GM23338 (cell line): ENCODE results near the gene HSH2D. TPM values are rescaled to one million over a fixed set of nuclear protein-coding genes. Genes with fewer than 3 reads are reported as not detected.

Experiments used
- ATAC-seq: fragments of 200-7000 bp; cut with Tn5 transposase; 3 replicates; pipeline ENCODE4 v1.9.1; 2020
- DNase-seq: peaks from one replicate; pipeline ENCODE4 v3.0.0-alpha.2; 2015; ENCODE audit warnings: low spot score
- H2AFZ ChIP-seq: fragments of 200-600 bp; sonication (generic); 2 replicates; pipeline ENCODE4 v1.8.0; 2016; ENCODE audit warnings: antibody characterized with exemption, mild to moderate bottlenecking, moderate library complexity
- H3F3A ChIP-seq: fragments of 200-600 bp; sonication (generic); replicated peaks from 2 replicates; pipeline ENCODE4 v1.8.0; 2017; ENCODE audit warnings: antibody characterized with exemption, mixed run types, low read depth
- H3K27ac ChIP-seq: fragments of 200-600 bp; sonication (generic); 2 replicates; pipeline ENCODE4 v1.6.1; 2016; ENCODE audit warnings: low read depth
- H3K27me3 ChIP-seq: fragments of 200-600 bp; sonication (generic); 2 replicates; pipeline ENCODE4 v1.8.0; 2016; ENCODE audit warnings: mild to moderate bottlenecking, mixed run types, moderate library complexity; ENCODE audit not compliant: insufficient read depth
- H3K36me3 ChIP-seq: fragments of 200-600 bp; sonication (generic); 2 replicates; pipeline ENCODE4 v1.8.0; 2016; ENCODE audit warnings: mild to moderate bottlenecking; ENCODE audit not compliant: insufficient read depth
- H3K4me1 ChIP-seq: fragments of 200-600 bp; sonication (generic); 2 replicates; pipeline ENCODE4 v1.8.0; 2016; ENCODE audit warnings: mild to moderate bottlenecking, moderate library complexity; ENCODE audit not compliant: insufficient read depth
- H3K4me2 ChIP-seq: fragments of 200-600 bp; sonication (generic); 2 replicates; pipeline ENCODE4 v1.7.1; 2017; ENCODE audit warnings: mixed run types
- H3K4me3 ChIP-seq: fragments of 200-600 bp; sonication (generic); 2 replicates; pipeline ENCODE4 v1.6.1; 2016; ENCODE audit warnings: mixed run types
- H3K79me2 ChIP-seq: fragments of 200-600 bp; sonication (generic); replicated peaks from 2 replicates; pipeline ENCODE4 v1.8.0; 2017; ENCODE audit warnings: mild to moderate bottlenecking; ENCODE audit not compliant: insufficient read depth
- H3K9me2 ChIP-seq: fragments of 200-600 bp; sonication (generic); 2 replicates; pipeline ENCODE4 v1.8.0; 2017; ENCODE audit not compliant: insufficient read depth
- H4K20me1 ChIP-seq: fragments of 200-600 bp; sonication (generic); replicated peaks from 2 replicates; pipeline ENCODE4 v1.8.0; 2017; ENCODE audit warnings: mild to moderate bottlenecking; ENCODE audit not compliant: insufficient read depth
- H3K27ac Mint-ChIP-seq: 2 replicates; pipeline ENCODE4 v1.8.0; 2020; ENCODE audit warnings: inconsistent platforms, mild to moderate bottlenecking, moderate library complexity, mixed read lengths
- H3K27me3 Mint-ChIP-seq: 3 replicates; pipeline ENCODE4 v1.8.0; 2022; ENCODE audit warnings: low read depth, mild to moderate bottlenecking, moderate library complexity, mixed read lengths, inconsistent platforms; ENCODE audit not compliant: insufficient read depth, poor library complexity
- H3K36me3 Mint-ChIP-seq: 3 replicates; pipeline ENCODE4 v1.8.0; 2021; ENCODE audit warnings: low read depth, mild to moderate bottlenecking, inconsistent platforms, moderate library complexity, mixed read lengths
- H3K4me1 Mint-ChIP-seq: 3 replicates; pipeline ENCODE4 v1.8.0; 2020; ENCODE audit warnings: mild to moderate bottlenecking, inconsistent platforms, mixed read lengths
- H3K4me3 Mint-ChIP-seq: 3 replicates; pipeline ENCODE4 v1.8.0; 2021; ENCODE audit warnings: moderate library complexity, mild to moderate bottlenecking, inconsistent platforms, mixed read lengths
- H3K9me3 Mint-ChIP-seq: 3 replicates; pipeline ENCODE4 v1.8.0; 2020; ENCODE audit warnings: moderate library complexity, mild to moderate bottlenecking, inconsistent platforms, mixed read lengths
- CREB1 ChIP-seq: fragments of 250-450 bp; sonication (Bioruptor Pico); IDR thresholded peaks from 2 replicates; pipeline ENCODE4 v1.5.0; 2020; ENCODE audit warnings: low read depth, mild to moderate bottlenecking, moderate library complexity
- EZH2 ChIP-seq: fragments of 200-600 bp; sonication (generic); IDR thresholded peaks from one replicate; pipeline ENCODE4 v1.8.0; 2017; ENCODE audit warnings: antibody characterized with exemption, mild to moderate bottlenecking, low read depth; ENCODE audit not compliant: unreplicated experiment
- EZH2phosphoT487 ChIP-seq: fragments of 200-600 bp; sonication (generic); IDR thresholded peaks from one replicate; pipeline ENCODE4 v1.8.1; 2018; ENCODE audit warnings: antibody characterized with exemption; ENCODE audit not compliant: unreplicated experiment
- JUNB ChIP-seq: IDR thresholded peaks from one replicate; pipeline ENCODE4 v1.6.1; 2016; ENCODE audit warnings: antibody characterized with exemption; ENCODE audit not compliant: unreplicated experiment
- NANOG ChIP-seq: IDR thresholded peaks from 2 replicates; pipeline ENCODE4 v1.6.1; 2016; ENCODE audit warnings: antibody characterized with exemption, borderline replicate concordance
- POLR2AphosphoS5 ChIP-seq: IDR thresholded peaks from 2 replicates; pipeline ENCODE4 v1.6.1; 2016; ENCODE audit warnings: antibody characterized with exemption, low read depth
- STAT1 ChIP-seq: IDR thresholded peaks from one replicate; pipeline ENCODE4 v1.6.1; 2016; ENCODE audit warnings: antibody characterized with exemption; ENCODE audit not compliant: unreplicated experiment
- ZNF114 ChIP-seq: fragments of 250-450 bp; sonication (Bioruptor Pico); IDR thresholded peaks from 2 replicates; pipeline ENCODE4 v1.5.0; 2020; ENCODE audit warnings: mild to moderate bottlenecking, moderate library complexity
- ZNF331 ChIP-seq: fragments of 250-450 bp; sonication (Bioruptor Pico); IDR thresholded peaks from 2 replicates; pipeline ENCODE4 v1.5.0; 2020; ENCODE audit warnings: low read depth, mild to moderate bottlenecking, moderate library complexity
- polyA plus RNA-seq: library from polyadenylated mRNA; unstranded; fragments of >200 nt; fragmentation: Nextera tagmentation; extraction: Ambion mirVana; gene quantifications from 2 replicates; pipeline ENCODE4 v1.2.1, GENCODE V29; 2016
- total RNA-seq: library from RNA; depleted of rRNA; stranded (reverse); fragments of >200 nt; shearing (Covaris generic); gene quantifications from 2 replicates; pipeline ENCODE4 v1.2.3, GENCODE V29; 2014
- TF ChIP-seq, protein P1 (sequence below), 2 experiments: fragments of 200-600 bp in 1 of 2; sonication (generic) in 1 of 2; conservative IDR thresholded peaks; 2 replicates each; pipeline versions ENCODE4 v1.5.1 to v1.6.1; 2016 to 2017; ENCODE audit warnings: antibody characterized with exemption in 2 of 2, low read depth in 2 of 2, mild to moderate bottlenecking in 2 of 2, moderate library complexity in 1 of 2
- TF ChIP-seq, protein P2 (sequence below): IDR thresholded peaks from one replicate; pipeline ENCODE4 v1.6.1; 2018; ENCODE audit warnings: antibody characterized with exemption; ENCODE audit not compliant: unreplicated experiment
- TF ChIP-seq, protein P3 (sequence below): fragments of 250-450 bp; sonication (Bioruptor Pico); IDR thresholded peaks from 2 replicates; pipeline ENCODE4 v1.5.0; 2020; ENCODE audit warnings: mild to moderate bottlenecking, moderate library complexity
- TF ChIP-seq, protein P4 (sequence below): IDR thresholded peaks from 2 replicates; pipeline ENCODE4 v1.6.1; 2016; ENCODE audit warnings: antibody characterized with exemption

HSH2D gene
- total and polyA plus RNA-seq, 2 experiments from 2014 or later: 0.81 to 1.4 TPM

DNA sequence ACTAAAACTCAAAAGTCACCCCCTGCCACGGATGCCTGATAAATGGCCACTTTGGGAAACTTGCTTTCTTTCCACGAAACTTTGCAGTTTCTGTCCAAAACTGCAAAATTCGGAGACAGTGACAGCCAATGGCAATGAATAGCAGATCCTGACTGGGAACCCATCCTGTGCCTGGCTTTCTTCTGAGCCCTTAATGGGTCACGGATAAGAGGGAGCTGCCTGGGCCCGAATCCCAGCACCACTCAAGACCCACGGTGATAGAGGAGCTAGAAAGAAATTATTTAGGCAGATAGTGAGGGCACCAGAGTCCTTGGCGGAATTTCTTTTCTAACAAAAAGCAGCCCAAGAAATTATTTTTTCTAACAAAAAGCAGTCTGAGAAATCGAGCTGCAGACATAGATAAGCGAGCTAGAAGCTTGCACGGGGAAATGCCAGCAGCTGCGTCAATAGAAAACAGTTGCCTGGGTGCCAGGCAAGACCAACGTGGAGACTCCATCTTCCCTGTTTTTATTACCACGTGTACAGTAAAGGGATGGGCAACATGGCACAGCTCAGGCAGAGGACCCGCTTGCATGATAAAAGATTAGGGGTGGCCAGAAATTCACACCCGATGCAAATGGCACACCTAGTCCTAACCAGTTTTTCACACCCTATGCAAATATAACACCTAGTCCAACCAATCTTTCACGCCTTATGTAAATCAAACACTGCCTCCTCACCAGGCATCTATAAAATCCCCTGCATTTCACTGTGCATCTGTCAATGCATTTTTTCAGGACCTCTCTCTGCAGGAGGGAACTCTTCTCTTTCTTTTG, 7.1 kb upstream of the HSH2D start:
- DNase-seq: no peak
- H3K27me3 Mint-ChIP-seq: peaks cover 5% of the 10 kb centered on the region
- peaks cover 2% of the 10 kb centered on the region for H3K9me3 Mint-ChIP-seq
- Histone ChIP-seq H3F3A (no peaks in the 10 kb centered on the region), H3K36me3 (no peaks in the 10 kb centered on the region), H3K4me3 (no peak overlapping the region), H3K79me2 (no peaks in the 10 kb centered on the region), H4K20me1 (no peaks in the 10 kb centered on the region; the same call in 1 of the 2 replicates), H3K9me2 (no peaks in the 10 kb centered on the region), H3K4me1 (no peaks in the 10 kb centered on the region), H3K27me3 (no peaks in the 10 kb centered on the region), H3K4me2 (no peak overlapping the region), H2AFZ (no peak overlapping the region), H3K27ac (no peak overlapping the region)
- no peak overlapping the region for H3K4me3 Mint-ChIP-seq
- H3K27ac Mint-ChIP-seq: no peak overlapping the region
- TF ChIP-seq, protein P1, sequence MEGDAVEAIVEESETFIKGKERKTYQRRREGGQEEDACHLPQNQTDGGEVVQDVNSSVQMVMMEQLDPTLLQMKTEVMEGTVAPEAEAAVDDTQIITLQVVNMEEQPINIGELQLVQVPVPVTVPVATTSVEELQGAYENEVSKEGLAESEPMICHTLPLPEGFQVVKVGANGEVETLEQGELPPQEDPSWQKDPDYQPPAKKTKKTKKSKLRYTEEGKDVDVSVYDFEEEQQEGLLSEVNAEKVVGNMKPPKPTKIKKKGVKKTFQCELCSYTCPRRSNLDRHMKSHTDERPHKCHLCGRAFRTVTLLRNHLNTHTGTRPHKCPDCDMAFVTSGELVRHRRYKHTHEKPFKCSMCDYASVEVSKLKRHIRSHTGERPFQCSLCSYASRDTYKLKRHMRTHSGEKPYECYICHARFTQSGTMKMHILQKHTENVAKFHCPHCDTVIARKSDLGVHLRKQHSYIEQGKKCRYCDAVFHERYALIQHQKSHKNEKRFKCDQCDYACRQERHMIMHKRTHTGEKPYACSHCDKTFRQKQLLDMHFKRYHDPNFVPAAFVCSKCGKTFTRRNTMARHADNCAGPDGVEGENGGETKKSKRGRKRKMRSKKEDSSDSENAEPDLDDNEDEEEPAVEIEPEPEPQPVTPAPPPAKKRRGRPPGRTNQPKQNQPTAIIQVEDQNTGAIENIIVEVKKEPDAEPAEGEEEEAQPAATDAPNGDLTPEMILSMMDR (conservative IDR thresholded peaks at IDR 0.05; ENCODE audit: low read depth in 2 of 2): no peak
- TF ChIP-seq EZH2phosphoT487 (no peak), CREB1 (CRISPR knock-in tag) (no peak), ZNF114 (CRISPR knock-in tag) (no peak), STAT1 (no peak), NANOG (no peak), JUNB (no peak), EZH2 (no peak), ZNF331 (no peak), POLR2AphosphoS5 (no peak)
- TF ChIP-seq, protein P2, sequence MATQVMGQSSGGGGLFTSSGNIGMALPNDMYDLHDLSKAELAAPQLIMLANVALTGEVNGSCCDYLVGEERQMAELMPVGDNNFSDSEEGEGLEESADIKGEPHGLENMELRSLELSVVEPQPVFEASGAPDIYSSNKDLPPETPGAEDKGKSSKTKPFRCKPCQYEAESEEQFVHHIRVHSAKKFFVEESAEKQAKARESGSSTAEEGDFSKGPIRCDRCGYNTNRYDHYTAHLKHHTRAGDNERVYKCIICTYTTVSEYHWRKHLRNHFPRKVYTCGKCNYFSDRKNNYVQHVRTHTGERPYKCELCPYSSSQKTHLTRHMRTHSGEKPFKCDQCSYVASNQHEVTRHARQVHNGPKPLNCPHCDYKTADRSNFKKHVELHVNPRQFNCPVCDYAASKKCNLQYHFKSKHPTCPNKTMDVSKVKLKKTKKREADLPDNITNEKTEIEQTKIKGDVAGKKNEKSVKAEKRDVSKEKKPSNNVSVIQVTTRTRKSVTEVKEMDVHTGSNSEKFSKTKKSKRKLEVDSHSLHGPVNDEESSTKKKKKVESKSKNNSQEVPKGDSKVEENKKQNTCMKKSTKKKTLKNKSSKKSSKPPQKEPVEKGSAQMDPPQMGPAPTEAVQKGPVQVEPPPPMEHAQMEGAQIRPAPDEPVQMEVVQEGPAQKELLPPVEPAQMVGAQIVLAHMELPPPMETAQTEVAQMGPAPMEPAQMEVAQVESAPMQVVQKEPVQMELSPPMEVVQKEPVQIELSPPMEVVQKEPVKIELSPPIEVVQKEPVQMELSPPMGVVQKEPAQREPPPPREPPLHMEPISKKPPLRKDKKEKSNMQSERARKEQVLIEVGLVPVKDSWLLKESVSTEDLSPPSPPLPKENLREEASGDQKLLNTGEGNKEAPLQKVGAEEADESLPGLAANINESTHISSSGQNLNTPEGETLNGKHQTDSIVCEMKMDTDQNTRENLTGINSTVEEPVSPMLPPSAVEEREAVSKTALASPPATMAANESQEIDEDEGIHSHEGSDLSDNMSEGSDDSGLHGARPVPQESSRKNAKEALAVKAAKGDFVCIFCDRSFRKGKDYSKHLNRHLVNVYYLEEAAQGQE: no peak
- TF ChIP-seq, protein P3, sequence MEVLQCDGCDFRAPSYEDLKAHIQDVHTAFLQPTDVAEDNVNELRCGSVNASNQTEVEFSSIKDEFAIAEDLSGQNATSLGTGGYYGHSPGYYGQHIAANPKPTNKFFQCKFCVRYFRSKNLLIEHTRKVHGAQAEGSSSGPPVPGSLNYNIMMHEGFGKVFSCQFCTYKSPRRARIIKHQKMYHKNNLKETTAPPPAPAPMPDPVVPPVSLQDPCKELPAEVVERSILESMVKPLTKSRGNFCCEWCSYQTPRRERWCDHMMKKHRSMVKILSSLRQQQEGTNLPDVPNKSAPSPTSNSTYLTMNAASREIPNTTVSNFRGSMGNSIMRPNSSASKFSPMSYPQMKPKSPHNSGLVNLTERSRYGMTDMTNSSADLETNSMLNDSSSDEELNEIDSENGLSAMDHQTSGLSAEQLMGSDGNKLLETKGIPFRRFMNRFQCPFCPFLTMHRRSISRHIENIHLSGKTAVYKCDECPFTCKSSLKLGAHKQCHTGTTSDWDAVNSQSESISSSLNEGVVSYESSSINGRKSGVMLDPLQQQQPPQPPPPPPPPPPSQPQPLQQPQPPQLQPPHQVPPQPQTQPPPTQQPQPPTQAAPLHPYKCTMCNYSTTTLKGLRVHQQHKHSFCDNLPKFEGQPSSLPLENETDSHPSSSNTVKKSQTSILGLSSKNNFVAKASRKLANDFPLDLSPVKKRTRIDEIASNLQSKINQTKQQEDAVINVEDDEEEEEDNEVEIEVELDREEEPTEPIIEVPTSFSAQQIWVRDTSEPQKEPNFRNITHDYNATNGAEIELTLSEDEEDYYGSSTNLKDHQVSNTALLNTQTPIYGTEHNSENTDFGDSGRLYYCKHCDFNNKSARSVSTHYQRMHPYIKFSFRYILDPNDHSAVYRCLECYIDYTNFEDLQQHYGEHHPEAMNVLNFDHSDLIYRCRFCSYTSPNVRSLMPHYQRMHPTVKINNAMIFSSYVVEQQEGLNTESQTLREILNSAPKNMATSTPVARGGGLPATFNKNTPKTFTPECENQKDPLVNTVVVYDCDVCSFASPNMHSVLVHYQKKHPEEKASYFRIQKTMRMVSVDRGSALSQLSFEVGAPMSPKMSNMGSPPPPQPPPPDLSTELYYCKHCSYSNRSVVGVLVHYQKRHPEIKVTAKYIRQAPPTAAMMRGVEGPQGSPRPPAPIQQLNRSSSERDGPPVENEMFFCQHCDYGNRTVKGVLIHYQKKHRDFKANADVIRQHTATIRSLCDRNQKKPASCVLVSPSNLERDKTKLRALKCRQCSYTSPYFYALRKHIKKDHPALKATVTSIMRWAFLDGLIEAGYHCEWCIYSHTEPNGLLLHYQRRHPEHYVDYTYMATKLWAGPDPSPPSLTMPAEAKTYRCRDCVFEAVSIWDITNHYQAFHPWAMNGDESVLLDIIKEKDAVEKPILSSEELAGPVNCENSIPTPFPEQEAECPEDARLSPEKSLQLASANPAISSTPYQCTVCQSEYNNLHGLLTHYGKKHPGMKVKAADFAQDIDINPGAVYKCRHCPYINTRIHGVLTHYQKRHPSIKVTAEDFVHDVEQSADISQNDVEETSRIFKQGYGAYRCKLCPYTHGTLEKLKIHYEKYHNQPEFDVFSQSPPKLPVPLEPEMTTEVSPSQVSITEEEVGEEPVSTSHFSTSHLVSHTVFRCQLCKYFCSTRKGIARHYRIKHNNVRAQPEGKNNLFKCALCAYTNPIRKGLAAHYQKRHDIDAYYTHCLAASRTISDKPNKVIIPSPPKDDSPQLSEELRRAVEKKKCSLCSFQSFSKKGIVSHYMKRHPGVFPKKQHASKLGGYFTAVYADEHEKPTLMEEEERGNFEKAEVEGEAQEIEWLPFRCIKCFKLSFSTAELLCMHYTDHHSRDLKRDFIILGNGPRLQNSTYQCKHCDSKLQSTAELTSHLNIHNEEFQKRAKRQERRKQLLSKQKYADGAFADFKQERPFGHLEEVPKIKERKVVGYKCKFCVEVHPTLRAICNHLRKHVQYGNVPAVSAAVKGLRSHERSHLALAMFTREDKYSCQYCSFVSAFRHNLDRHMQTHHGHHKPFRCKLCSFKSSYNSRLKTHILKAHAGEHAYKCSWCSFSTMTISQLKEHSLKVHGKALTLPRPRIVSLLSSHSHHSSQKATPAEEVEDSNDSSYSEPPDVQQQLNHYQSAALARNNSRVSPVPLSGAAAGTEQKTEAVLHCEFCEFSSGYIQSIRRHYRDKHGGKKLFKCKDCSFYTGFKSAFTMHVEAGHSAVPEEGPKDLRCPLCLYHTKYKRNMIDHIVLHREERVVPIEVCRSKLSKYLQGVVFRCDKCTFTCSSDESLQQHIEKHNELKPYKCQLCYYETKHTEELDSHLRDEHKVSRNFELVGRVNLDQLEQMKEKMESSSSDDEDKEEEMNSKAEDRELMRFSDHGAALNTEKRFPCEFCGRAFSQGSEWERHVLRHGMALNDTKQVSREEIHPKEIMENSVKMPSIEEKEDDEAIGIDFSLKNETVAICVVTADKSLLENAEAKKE (CRISPR knock-in tag): no peak
- TF ChIP-seq, protein P4, sequence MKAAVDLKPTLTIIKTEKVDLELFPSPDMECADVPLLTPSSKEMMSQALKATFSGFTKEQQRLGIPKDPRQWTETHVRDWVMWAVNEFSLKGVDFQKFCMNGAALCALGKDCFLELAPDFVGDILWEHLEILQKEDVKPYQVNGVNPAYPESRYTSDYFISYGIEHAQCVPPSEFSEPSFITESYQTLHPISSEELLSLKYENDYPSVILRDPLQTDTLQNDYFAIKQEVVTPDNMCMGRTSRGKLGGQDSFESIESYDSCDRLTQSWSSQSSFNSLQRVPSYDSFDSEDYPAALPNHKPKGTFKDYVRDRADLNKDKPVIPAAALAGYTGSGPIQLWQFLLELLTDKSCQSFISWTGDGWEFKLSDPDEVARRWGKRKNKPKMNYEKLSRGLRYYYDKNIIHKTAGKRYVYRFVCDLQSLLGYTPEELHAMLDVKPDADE: no peak
- H3K4me1 Mint-ChIP-seq: 0 out of 3 replicates have a peak, but pooled peaks cover 4% of the 10 kb centered on the region
- peak; percentile 20; the same call in 2 of the 3 replicates for ATAC-seq
- peaks cover 33% of the 10 kb centered on the region for H3K36me3 Mint-ChIP-seq
